ENCODE measurements around the gene LRRC8C.

- TF ChIP-seq POLR2AphosphoS5 (IDR thresholded peaks at IDR 0.05; ENCODE audit: low read depth, low read length) (no peak), CTCF (IDR thresholded peaks at IDR 0.05; ENCODE audit: control extremely low read depth in 1 of 3, insufficient read depth in 1 of 3, low read depth in 1 of 3, low read length in 3 of 3) (no peak), YY1 (IDR thresholded peaks at IDR 0.05; ENCODE audit: low read depth, low read length) (no peak)
Observed at GRCh38 chr1:89743788-89744187, 110.9 kb downstream of the LRRC8C start.

All from H1 (cell line).